Neural progenitor cell (in vitro differentiated cells): ENCODE measurements around the gene ARMC9. TPM values are rescaled to one million over a fixed set of nuclear protein-coding genes. Genes with fewer than 3 reads are reported as not detected.

Source experiments
- DNase-seq: peaks from one replicate; pipeline ENCODE4 v3.0.0-alpha.2; 2016; ENCODE audit warnings: low spot score
- H2AFZ ChIP-seq: fragments of 200-600 bp; sonication (generic); replicated peaks from 2 replicates; pipeline ENCODE4 v1.6.1; 2016; ENCODE audit warnings: antibody characterized with exemption
- H3F3A ChIP-seq: fragments of 200-600 bp; sonication (generic); 2 replicates; pipeline ENCODE4 v1.6.1; 2016; ENCODE audit warnings: antibody characterized with exemption, low read depth
- H3K27ac ChIP-seq: fragments of 200-600 bp; sonication (generic); 2 replicates; pipeline ENCODE4 v1.5.1; 2016; ENCODE audit warnings: mild to moderate bottlenecking
- H3K27me3 ChIP-seq: fragments of 200-600 bp; sonication (generic); 2 replicates; pipeline ENCODE4 v1.6.1; 2016; ENCODE audit warnings: mild to moderate bottlenecking, moderate library complexity
- H3K36me3 ChIP-seq: fragments of 200-600 bp; sonication (generic); 2 replicates; pipeline ENCODE4 v1.5.1; 2016
- H3K4me1 ChIP-seq: fragments of 200-600 bp; sonication (generic); 2 replicates; pipeline ENCODE4 v1.6.1; 2016; ENCODE audit warnings: mixed run types
- H3K4me2 ChIP-seq: fragments of 200-600 bp; sonication (generic); 2 replicates; pipeline ENCODE4 v1.6.1; 2016
- H3K4me3 ChIP-seq: fragments of 200-600 bp; sonication (generic); 2 replicates; pipeline ENCODE4 v1.5.1; 2016
- H3K79me2 ChIP-seq: fragments of 200-600 bp; sonication (generic); 2 replicates; pipeline ENCODE4 v1.6.1; 2016; ENCODE audit warnings: low read depth
- H3K9ac ChIP-seq: fragments of 200-600 bp; sonication (generic); 2 replicates; pipeline ENCODE4 v1.6.1; 2016
- H3K9me3 ChIP-seq: fragments of 200-600 bp; sonication (generic); 2 replicates; pipeline ENCODE4 v1.5.1; 2016; ENCODE audit warnings: low read depth
- H4K20me1 ChIP-seq: fragments of 200-600 bp; sonication (generic); 2 replicates; pipeline ENCODE4 v1.6.1; 2016; ENCODE audit warnings: low read depth
- H3K27ac Mint-ChIP-seq: 3 replicates; pipeline ENCODE4 v1.8.0; 2021; ENCODE audit warnings: mixed read lengths
- H3K27me3 Mint-ChIP-seq: 2 replicates; pipeline ENCODE4 v1.8.0; 2022; ENCODE audit warnings: low read depth, mild to moderate bottlenecking, inconsistent platforms, moderate library complexity, mixed read lengths; ENCODE audit not compliant: insufficient read depth
- H3K36me3 Mint-ChIP-seq: 3 replicates; pipeline ENCODE4 v1.8.0; 2021; ENCODE audit warnings: mixed read lengths
- H3K4me1 Mint-ChIP-seq: 3 replicates; pipeline ENCODE4 v1.8.0; 2021; ENCODE audit warnings: mixed read lengths
- H3K4me3 Mint-ChIP-seq: 3 replicates; pipeline ENCODE4 v1.8.0; 2021; ENCODE audit warnings: mild to moderate bottlenecking, moderate library complexity, mixed read lengths
- H3K9me3 Mint-ChIP-seq: 3 replicates; pipeline ENCODE4 v1.8.0; 2020; ENCODE audit warnings: mixed read lengths
- EZH2 ChIP-seq: fragments of 200-600 bp; sonication (generic); IDR thresholded peaks from 2 replicates; pipeline ENCODE4 v1.6.1; 2017; ENCODE audit warnings: antibody characterized with exemption, mild to moderate bottlenecking, moderate library complexity
- EZH2phosphoT487 ChIP-seq: fragments of 200-600 bp; sonication (generic); IDR thresholded peaks from 2 replicates; pipeline ENCODE4 v1.6.1; 2017; ENCODE audit warnings: antibody characterized with exemption
- total RNA-seq: library from RNA; depleted of rRNA; stranded (reverse); fragments of >200 nt; gene quantifications from 2 replicates; pipeline ENCODE4 v1.2.3, GENCODE V29; 2015; ENCODE audit warnings: low replicate concordance
- TF ChIP-seq, protein P1 (sequence below): fragments of 200-600 bp; sonication (generic); IDR thresholded peaks from 2 replicates; pipeline ENCODE4 v1.5.1; 2017; ENCODE audit warnings: antibody characterized with exemption, mild to moderate bottlenecking

Gene ARMC9
- total RNA-seq, 1 donor from 2014 or later, result 45.8 TPM

DNA sequence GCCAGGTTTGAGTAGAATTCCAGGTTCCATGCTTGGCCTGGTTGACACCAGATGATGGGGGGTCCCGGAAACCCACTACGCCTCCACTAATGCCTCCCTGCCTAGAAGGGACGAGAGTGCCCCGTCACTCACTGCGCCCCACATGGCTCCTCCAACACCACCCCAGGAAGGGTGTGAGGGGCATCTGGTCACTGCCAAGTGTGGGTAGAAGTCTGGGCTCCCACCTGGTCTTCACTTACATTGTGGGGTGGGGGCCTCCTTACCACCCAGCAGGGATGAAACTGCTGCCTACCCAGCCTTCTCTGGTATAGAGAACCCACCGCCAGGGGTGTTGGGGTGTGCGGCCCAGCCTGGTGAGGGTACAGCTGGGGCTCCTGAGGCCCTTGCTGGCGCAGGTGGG lies 131.9 kb downstream of the ARMC9 start:
- no peaks in the 10 kb centered on the region for H3K9me3 Mint-ChIP-seq
- H3K27ac Mint-ChIP-seq, result no peak overlapping the region

DNA sequence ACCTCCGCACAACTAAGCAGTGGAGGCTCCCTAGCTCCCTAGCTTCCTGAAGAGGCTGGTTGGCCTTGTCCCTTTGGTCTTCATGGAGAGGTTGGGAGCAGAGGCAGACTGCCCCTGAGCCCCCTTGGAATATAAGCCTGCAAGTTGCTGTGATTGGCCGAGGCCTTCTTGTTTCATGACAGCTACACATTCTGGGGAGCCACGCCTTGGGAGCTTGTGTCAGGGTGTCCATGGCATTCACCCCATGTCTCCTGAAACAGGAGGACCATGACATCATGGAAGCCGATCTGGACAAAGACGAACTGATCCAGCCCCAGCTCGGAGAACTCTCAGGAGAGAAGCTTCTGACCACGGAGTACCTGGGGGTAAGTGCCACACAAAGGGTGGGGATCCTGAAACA lies 133.1 kb downstream of the ARMC9 start:
- Histone ChIP-seq H3K27ac (no peak overlapping the region), H4K20me1 (no peaks in the 10 kb centered on the region), H3F3A (no peaks in the 10 kb centered on the region), H3K79me2 (no peaks in the 10 kb centered on the region), H3K4me3 (no peak overlapping the region), H3K4me1 (no peaks in the 10 kb centered on the region), H3K9ac (no peak overlapping the region), H3K9me3 (no peaks in the 10 kb centered on the region), H3K27me3 (no peaks in the 10 kb centered on the region), H3K36me3 (no peaks in the 10 kb centered on the region), H2AFZ (no peak overlapping the region), H3K4me2 (no peak overlapping the region)
- H3K4me3 Mint-ChIP-seq, result no peak overlapping the region
- no peaks in the 10 kb centered on the region for H3K4me1 Mint-ChIP-seq
- peaks cover 34% of the 10 kb centered on the region for H3K36me3 Mint-ChIP-seq
- H3K27ac Mint-ChIP-seq, result no peak overlapping the region
- TF ChIP-seq, protein P1, sequence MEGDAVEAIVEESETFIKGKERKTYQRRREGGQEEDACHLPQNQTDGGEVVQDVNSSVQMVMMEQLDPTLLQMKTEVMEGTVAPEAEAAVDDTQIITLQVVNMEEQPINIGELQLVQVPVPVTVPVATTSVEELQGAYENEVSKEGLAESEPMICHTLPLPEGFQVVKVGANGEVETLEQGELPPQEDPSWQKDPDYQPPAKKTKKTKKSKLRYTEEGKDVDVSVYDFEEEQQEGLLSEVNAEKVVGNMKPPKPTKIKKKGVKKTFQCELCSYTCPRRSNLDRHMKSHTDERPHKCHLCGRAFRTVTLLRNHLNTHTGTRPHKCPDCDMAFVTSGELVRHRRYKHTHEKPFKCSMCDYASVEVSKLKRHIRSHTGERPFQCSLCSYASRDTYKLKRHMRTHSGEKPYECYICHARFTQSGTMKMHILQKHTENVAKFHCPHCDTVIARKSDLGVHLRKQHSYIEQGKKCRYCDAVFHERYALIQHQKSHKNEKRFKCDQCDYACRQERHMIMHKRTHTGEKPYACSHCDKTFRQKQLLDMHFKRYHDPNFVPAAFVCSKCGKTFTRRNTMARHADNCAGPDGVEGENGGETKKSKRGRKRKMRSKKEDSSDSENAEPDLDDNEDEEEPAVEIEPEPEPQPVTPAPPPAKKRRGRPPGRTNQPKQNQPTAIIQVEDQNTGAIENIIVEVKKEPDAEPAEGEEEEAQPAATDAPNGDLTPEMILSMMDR, result no peak
- no peak for TF ChIP-seq EZH2phosphoT487
- DNase-seq, result no peak
- no peaks in the 10 kb centered on the region for H3K9me3 Mint-ChIP-seq
- no peaks in the 10 kb centered on the region for H3K27me3 Mint-ChIP-seq

More for the DNA sequence above, 131.9 kb downstream of the ARMC9 start:
- Mint-ChIP-seq H3K4me1 (no peaks in the 10 kb centered on the region), H3K27me3 (peaks cover 2% of the 10 kb centered on the region), H3K4me3 (no peak overlapping the region), H3K36me3 (peaks cover 34% of the 10 kb centered on the region)
- H3K36me3 ChIP-seq, result no peaks in the 10 kb centered on the region
- H3K4me2 ChIP-seq, result no peak overlapping the region
- no peaks in the 10 kb centered on the region for H3K9me3 ChIP-seq
- H3K4me1 ChIP-seq, result no peaks in the 10 kb centered on the region
- H3K79me2 ChIP-seq, result no peaks in the 10 kb centered on the region
- no peak for TF ChIP-seq EZH2phosphoT487
- TF ChIP-seq, protein P1, result no peak
- no peak for TF ChIP-seq EZH2
- H3K27ac ChIP-seq, result no peak overlapping the region
- no peak overlapping the region for H2AFZ ChIP-seq
- no peaks in the 10 kb centered on the region for H3F3A ChIP-seq
- no peak for DNase-seq
- H3K4me3 ChIP-seq, result no peak overlapping the region
- H4K20me1 ChIP-seq, result no peaks in the 10 kb centered on the region
- no peak overlapping the region for H3K9ac ChIP-seq
- no peaks in the 10 kb centered on the region for H3K27me3 ChIP-seq

DNA sequence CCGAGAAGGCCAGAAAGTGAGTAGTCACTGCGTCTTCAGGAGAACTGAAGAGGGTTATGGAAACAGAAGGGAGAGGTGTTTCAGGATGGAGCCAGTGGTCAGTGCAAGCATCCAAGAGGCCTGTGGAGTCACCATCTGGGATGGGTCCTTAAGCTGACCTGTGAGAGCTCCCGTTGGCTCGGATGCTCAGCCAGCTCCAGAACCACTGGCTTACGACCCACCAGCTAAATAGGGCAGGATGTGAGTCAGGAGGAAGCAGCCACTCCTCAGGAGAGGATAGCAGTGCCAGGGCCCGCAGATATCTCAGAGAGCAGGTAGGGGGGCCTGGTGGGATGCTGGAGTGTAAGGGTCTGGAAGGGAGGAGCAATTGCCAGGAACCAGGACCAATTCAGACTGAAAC lies 134.0 kb downstream of the ARMC9 start:
- Histone ChIP-seq H3K9ac (no peak overlapping the region), H3F3A (no peaks in the 10 kb centered on the region), H3K9me3 (no peaks in the 10 kb centered on the region), H3K4me1 (no peaks in the 10 kb centered on the region), H3K4me2 (no peak overlapping the region), H3K36me3 (no peaks in the 10 kb centered on the region), H4K20me1 (no peaks in the 10 kb centered on the region), H3K27me3 (no peaks in the 10 kb centered on the region), H2AFZ (no peak overlapping the region), H3K4me3 (no peak overlapping the region), H3K79me2 (no peaks in the 10 kb centered on the region), H3K27ac (no peak overlapping the region)
- H3K27ac Mint-ChIP-seq, result no peak overlapping the region
- DNase-seq, result no peak
- H3K4me1 Mint-ChIP-seq, result no peaks in the 10 kb centered on the region
- peaks cover 30% of the 10 kb centered on the region for H3K36me3 Mint-ChIP-seq
- no peak overlapping the region for H3K4me3 Mint-ChIP-seq
- no peaks in the 10 kb centered on the region for H3K27me3 Mint-ChIP-seq
- H3K9me3 Mint-ChIP-seq, result no peaks in the 10 kb centered on the region
- TF ChIP-seq EZH2phosphoT487, result no peak
- TF ChIP-seq, protein P1, result no peak
- TF ChIP-seq EZH2, result no peak
